Hematopoietic multipotent progenitor cell treated with erythropoietin and hydrocortisone succinate and interleukin-3 and kit ligand, for 17 days (in vitro differentiated cells): Measurements from ENCODE around the gene NASP.
"Not testable (repeated sequence)": the region's sequence is repeated elsewhere in the genome, so short reads cannot be mapped to it uniquely, and the experiment has no call there.

Source experiments
- DNase-seq: peaks from one replicate; pipeline ENCODE4 v3.0.0-alpha.2; 2015; ENCODE audit warnings: low spot score

The NASP gene

DNA sequence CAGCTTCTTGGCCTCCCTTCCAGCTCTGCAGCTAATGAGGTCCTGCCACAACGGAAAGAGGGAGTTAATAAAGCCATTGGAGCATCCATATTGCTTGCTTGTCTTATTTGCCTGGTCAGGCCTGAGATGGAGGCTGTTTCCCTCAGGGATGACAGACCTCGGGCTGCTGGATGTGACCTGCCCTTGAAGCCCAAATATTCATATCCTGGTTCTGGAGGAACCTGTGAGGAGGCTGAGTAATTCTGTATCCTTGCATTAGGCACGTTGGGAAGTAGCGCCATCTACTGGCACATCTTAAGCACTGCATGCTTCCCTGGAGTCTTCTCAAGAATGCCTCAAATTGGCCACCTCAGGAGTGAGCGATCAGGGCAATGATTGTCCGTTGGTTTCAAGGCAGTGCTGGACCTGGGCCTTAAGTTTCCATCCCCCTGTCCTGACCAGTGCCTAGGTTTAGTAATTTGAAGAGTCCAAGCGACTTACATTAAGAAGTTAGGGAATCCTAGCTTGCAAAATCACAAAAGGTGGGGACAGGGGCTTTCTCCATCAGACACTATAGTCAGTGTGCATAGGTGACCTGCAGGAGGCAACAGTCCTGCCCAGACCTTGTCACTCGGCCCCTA, 13.8 kb upstream of the NASP start:
- DNase-seq: peak; percentile 85

DNA sequence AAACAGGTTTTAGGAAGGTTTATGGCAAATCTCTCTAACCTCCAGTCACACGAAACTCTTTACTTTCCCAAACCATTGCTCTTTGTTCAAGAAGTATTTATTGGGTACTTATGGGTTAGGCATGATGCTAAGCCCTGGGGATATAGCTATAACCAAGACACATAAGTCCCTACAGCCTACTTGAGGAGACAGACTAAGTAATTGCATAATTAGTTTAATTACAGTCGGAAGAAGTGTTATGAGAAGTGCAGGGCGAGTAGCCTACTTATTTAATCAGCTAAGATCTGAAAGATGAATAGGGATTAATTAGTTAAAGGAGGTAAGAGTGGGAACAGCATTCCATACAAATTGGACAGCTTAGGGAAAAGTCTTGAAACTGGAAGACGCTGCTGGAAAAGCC, 13.2 kb upstream of the NASP start:
- DNase-seq: no peak

DNA sequence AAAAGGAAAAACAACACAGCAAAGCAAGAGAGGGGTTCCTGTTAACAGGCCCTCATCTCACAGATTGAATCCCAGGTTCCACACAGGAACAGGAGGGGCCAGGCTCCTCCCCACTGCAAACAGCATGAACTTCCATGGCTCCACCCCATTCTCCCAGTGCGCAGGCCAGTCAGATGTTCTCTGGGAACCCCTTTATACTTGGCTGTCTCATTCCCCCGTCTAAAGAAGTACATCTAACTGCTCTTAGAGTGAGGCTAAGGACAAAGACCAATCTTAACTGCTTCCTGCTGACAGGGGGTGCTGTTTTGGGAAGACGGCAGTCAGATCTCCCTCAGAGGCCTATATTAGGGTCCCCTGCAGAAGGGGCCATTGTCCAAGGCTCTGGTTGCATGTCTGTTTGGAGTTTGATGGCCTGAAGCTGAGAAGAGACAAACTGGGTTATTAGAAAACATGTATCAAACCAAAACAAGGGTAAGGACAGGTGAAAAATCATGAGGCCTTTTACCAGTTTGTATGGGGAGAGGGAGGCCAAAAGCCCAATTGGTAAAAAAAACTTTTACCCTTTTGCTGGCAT, 10.5 kb upstream of the NASP start:
- no peak for DNase-seq

DNA sequence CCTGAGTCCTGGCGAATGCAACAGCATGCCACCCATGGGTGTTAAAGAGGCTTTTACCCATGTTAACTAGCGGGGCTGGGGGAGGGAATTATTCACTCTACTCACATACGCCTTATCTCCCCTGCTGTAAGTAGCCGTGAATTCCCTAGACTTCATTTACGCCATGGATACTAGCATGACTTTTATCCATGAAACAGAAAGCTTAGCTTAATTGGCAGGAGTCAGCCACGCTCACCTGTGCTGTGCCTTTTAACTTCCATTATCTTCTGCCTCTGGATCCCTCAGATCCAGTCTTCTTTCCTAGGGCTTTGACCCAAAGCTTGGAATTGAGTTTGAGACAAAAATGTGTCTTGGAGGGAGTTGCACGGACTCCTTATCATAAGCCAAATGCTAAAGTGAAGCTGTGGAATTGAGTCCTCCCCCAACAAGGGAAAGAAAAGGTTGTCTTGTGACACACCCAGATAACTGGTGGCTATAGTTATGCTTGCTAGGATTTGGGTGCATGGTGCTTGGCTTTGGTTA, 9.7 kb upstream of the NASP start:
- no peak for DNase-seq

DNA sequence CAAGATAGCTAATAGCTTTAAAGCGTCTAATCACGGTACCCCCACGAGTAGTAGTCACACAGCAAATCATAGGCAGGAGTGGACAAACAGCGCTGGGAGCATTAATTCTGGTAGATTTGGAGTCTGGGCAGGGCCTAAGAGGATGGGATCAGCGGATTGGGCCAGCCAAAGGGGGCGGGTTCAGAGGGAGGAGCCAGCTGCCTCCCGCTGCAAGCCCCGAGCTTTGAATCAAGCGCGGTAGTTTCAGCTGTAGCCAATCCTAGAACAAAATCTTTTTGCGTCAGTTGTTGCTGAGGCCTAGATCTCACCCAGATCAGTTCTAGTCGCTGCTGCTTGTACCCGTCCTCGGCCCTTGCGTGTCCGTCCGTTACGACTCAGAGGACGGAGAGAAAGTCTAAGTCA, 576 bp upstream of the NASP start:
- DNase-seq: peak; percentile 97

DNA sequence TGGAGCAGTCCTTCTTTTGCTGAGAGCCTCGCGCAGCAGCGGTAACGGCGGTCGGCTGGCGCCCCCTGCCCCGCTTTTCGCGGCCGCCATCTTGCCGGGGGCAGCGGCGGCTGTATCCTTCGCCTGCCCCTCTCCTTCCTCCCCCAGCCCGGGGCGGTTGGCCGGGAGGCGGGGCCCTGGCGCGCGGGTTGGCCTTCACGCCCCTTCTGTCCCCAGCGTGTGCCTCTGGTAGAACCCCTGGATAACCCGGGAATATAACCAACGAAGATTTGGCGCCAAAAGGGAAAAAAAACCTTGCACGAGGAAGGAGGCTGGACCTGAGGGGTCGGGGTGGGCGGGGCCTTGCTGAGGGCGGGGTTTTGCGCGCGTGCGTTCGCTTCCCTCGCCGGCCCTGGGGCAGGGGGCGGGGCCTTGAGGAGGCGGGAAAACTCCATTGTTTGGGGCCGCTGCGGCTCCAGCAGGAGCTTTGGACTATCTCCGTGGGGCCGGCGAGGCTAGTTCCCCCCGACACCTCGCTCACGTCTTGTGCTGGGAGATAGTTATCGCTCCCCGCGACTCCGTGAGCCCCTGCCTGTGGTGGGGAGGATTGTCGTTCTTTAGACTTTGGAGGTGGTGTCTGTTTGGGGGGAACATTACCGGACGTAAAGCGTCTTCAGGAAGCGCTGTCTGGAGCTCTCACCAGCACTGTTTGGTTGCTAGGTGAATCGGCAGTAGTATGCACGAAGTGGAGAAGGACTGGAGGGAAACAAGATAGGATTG, 689 bp downstream of the NASP start:
- peak; percentile 74 for DNase-seq

DNA sequence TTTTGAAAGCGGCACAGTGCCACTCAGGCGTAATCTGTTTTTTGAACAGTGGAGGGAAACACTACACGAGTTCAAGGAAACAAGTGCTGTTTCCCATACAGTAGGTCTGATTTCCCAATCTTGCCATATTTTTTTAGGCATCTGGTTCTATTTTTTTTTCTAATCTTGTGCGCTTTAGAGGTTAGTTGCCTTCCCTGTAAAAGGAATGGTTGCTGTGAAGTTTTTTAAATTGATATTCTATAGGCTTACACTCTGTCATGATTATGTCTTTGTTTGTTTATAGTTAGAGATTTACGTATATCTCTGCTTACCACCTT, 1.2 kb downstream of the NASP start:
- DNase-seq: no peak

DNA sequence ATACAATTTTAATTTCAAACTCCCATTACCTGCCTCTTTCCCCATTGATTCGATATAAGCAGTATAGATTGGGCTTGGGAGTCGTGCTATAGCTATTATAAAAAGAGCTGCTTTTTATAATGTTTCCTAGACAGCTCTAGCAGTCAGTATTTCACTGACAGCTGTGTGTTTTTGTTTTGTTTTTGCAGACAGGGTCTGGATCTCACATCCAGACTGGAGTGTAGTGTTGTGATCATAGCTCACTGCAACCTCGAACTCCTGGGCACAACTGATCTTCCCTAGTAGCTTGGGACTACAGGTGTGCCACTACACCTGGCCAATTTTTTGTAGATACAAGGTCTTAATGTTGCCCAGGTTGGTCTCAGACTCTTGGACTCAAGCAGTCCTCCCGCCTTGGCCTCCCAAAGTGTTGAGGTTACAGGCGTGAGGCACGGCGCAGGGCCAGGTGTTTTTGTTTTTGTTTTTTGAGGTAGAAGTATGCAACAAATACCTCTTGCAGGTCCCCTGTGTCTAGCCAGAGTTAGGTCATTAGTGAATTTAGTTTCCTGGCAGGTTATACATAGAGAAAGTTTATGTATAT, 1.7 kb downstream of the NASP start:
- DNase-seq: no peak

DNA sequence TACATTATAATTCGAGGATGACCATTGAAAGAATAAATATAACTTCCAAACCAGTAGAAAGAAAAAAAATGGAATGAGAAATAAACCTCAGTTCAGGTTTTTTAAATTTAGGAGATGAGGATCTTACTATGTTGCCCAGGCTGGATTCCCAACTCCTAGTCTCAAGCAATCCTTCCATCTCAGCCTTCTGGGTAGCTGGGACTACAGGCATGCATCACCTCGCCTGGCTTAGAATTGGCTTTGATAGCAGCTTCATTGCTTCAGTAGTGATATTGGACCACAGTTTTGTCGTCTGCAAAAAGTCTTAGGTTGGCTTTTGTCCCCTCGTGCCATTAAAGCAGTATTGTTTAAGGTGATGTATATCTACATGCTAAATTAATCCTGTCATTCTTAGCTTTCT, 2.9 kb downstream of the NASP start:
- no peak for DNase-seq

DNA sequence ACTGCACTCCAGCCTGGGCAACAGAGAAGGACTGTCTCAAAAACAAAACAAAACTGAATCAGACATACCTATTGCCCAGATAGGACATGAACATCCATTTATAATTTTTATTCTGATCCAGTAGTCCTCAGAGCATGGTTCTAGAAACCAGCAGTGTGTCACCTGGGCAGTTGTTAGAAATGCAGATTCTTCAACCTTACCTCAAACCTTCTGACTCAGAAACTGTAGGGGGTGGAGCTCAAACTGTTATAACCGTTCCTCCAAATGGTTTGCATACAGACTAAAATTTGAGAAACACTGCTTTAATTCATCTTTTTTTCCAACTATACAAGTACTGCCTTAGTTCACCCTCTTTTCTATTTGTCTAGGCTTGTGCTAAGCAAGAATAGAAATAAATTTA, 6.0 kb downstream of the NASP start:
- DNase-seq: no peak

DNA sequence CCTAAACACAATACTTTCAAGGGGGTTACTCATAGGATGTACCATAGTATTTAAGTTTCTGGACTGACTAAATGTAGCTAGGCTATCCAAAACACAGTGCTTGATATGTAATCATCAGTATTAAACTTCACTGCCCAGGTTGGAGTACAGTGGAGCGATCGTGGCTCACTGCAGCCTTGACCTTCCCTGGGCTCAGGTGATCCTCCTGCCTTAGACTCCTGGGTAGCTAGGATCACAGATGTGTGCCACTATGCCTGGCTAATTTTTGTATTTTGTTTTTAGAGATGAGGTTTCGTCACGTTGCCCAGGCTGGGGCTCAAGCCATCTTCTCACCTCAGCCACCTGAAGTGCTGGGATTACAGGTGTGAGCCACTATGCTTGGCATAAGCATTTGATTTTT, 10.6 kb downstream of the NASP start:
- no peak for DNase-seq

DNA sequence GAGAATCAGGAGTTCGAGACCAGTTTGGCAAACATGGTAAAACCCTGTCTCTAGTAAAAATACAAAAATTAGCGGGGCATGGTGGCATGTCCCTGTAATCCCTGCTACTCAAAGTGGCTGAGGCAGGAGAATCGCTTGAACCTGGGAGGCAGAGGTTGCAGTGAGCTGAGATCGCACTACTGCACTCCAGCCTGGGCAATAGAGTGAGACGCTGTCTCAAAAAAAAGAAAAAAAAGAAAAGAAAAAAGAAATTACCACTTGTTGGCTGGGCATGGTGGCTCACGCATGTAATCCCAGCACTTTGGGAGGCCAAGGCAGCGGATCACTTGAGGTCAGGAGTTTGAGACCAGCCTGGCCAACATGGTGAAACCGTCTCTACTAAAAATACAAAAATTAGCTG, 12.9 kb downstream of the NASP start:
- not testable (repeated sequence) for DNase-seq

DNA sequence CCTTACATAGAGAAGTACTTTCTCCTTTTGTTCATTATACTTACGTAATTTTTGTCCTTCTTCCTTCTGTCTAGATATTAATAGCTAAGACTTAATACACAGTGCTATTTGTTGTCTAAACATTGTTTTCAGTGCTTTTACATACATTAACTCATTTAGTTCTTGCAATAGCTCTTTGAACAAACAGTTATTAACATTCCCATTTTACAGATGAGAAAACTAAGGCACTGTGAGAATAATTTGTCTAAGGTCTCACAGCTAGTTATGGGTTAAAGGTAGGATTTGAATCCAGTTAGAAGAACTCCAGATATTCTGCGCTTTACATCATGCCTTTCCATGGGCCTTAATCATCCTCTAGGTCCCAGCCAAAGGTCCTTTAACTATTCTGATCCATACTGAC, 20.4 kb downstream of the NASP start:
- no peak for DNase-seq

DNA sequence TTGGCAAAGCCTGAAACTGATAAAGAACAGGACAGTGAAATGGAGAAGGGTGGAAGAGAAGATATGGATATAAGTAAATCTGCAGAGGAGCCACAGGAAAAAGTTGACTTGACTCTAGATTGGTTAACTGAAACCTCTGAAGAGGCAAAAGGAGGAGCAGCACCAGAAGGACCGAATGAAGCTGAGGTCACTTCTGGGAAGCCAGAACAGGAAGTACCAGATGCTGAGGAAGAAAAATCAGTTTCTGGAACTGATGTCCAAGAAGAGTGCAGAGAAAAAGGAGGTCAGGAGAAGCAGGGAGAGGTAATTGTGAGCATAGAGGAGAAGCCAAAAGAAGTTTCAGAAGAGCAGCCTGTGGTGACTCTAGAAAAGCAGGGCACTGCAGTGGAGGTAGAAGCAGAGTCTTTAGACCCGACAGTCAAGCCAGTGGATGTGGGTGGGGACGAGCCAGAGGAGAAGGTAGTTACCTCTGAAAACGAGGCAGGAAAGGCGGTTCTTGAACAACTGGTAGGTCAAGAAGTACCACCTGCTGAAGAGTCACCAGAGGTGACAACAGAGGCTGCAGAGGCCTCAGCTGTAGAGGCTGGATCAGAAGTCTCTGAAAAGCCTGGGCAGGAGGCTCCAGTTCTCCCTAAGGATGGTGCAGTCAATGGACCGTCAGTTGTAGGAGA, 23.7 kb downstream of the NASP start:
- no peak for DNase-seq

DNA sequence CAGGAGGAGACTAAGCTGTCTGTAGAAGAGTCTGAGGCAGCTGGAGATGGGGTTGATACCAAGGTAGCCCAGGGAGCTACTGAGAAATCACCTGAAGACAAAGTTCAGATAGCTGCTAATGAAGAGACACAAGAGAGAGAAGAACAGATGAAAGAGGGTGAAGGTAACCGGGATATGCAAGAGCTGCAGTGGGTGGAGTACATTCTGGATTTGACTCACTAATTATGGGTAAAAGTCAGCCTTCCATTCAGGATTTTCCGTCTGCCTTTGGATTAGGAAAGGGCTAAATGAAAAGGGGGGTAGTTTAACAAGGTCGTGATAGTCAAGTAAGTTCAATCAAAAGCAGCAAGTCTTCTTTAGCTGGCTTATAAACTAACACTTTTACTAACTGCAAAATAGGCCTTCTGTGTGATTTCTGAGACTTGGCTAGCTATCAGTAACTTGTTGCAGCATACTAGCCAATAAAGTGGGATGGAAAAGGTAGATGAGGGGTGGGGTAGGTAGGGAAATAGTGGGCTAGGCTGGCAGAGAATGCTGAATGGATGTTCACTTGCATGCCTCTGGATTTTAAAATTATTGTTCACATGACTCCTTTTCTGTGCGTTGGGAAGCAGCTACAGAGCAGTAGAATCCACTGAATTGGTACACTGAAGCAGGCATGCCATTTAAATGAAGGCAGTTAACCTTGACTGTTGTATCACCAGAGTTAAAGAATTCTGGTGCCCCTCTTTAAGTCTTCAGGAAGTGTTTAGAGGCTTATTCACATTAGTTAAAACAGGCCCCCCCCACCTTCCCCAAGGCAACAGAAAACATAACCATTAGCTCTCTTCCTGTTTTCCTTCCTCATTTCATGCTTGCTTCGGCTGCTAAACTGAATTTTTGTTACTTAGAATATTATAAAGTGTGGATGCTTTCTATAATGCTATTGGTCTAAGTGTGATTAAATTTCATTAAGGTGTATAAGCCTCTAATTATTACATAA, 24.6 kb downstream of the NASP start:
- DNase-seq: no peak

DNA sequence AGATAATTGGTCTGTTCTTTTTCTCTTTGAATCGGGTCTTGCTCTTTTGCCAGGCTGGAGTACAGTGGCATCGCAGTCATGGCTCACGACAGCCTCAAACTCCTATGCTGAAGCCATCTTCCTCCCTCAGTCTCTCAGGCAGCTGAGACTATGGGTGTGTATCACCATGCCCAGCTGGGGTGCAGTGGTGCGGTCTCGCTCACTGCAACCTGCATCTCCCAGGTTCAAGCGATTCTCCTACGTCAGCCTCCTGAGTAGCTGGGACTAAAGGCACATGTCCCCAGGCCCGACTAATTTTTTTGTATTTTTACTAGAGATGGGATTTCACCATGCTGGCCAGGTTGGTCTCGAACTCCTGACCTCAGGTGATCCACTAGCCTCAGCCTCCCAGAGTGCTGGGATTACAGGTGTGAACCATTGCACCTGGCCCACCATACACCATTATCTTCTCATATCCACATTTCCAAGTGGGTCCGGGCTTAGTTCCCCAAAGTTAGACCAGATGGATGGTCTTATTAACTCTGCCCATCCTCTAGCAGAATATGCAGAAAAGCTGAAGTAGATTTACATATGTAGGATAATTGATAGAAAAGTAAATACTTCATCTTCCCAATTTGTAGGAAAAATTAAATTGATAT, 26.9 kb downstream of the NASP start:
- no peak for DNase-seq

DNA sequence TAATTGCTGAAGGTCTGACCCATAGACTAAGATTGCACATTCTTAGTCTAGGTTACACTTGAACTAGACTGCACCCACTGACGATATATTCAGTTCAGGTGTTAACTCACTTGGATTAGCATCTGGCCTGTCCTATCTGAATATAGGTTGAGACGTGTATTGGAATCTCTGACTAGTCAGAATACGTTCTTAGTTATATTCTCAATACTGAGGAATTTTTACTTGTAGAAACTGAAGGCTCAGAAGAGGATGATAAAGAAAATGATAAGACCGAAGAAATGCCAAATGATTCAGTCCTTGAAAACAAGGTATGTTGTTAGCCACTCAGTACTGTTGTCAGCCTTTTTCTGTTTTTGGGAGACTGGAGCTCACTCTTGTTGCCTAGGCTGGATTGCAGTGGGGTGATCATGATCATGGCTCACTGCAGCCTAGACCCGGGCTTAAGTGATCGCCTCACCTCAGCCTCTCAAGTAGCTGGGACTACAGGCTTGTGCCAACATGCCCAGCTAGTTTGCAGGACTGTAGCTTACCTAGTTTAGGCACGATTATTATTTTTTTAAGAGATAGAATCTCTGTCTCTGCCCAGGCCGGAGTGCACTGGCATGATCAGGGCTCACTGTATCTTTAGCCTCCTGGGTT, 29.2 kb downstream of the NASP start:
- DNase-seq: no peak

DNA sequence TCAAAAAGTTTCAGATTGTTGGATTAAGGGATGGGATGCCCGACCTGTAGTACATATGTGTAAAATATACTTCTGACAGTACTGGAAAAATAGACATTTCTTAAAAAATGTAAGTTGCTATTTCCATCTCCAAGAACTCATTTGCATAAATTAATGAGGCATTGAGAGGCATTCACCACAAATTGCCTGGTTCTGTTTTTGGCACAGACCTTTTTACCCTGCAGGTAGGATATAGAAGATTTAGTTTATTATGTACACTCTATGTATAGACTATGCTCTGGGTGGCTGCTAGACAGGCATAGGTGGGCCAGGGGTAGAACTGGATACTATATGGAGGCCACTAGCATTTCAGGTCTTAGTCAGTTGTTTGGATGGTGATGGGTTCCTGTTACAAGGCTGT, 32.0 kb downstream of the NASP start:
- DNase-seq: no peak

DNA sequence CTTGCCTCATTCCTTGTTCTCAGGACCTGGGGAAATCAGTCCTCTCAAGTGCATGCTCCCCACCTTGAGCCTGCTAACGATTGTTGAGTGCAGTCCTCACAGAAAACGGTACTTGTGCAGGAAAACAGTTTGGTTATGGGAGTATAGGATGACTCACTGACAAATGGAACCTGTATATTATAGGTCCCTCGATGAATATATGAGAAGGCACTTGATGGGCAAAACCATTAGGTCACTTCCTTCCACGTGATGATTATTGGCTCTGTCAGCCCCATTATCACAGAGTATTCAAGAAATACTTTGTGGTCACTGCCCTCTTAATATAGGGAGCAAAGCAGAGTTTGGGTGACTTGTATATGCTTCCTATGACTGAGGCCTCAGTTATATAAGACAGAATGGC, 33.8 kb downstream of the NASP start:
- DNase-seq: no peak

DNA sequence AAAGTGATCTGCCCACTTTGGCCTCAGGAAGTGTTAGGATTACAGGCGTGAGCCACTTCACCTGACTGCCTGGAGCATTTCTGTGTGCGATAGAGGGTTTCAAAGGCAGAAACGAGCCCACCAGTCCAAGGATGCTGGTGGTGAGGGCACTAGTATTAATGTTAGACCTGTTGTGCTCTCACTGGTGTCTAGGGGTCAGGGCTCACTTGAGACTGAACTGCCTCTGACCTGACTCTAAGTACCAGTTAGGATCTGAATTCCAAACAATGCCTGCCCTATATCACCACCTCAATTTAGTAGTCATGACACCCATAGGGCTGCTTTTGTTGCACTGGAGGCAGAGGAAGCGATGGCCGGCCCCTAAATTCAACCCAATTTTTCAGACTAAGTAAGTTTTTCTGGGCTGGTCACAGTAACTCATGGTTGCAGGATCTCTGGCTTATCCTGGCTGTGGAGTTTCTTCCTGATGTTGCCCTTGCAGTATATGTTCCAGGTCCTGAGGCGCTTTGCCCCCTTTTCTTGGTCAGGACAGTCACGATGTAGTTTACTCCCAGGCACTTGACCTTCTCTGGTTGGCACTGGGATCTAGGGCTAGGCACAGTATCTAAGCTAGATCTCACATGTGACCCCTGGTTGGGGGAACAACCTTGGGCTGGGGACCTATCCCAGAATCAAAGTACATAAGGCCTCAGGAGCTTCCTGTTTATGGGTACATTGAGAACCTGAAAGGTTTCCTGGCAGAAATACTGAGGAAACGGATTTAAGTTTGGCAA, 35.5 kb downstream of the NASP start:
- DNase-seq: no peak
